NCI-H1417 treated with DMSO at 0.1 percent for 48 hours (cell line): ENCODE data around the gene SORCS2.

Source experiments
- DNase-seq: peaks from one replicate; lab custom pipeline; 2025; lab: John Stamatoyannopoulos, UW

SORCS2 gene

GRCh38 chr4:7780751-7781348 is 588.5 kb downstream of the SORCS2 start:
- DNase-seq = no peak

- no peak for DNase-seq
These were observed 589.0 kb downstream of the SORCS2 start for GRCh38 chr4:7781366-7781765.

- no peak for DNase-seq
These were observed 589.7 kb downstream of the SORCS2 start for GRCh38 chr4:7781993-7782392.

GRCh38 chr4:7782783-7783182 is 590.4 kb downstream of the SORCS2 start:
- DNase-seq = no peak

- DNase-seq = no peak
These were observed 591.2 kb downstream of the SORCS2 start for GRCh38 chr4:7783541-7783940.

- DNase-seq = no peak
These were observed 592.0 kb downstream of the SORCS2 start for GRCh38 chr4:7784131-7784870.

GRCh38 chr4:7785017-7785416 is 592.7 kb downstream of the SORCS2 start:
- no peak for DNase-seq

GRCh38 chr4:7786040-7786439 is 593.7 kb downstream of the SORCS2 start:
- no peak for DNase-seq

- no peak for DNase-seq
These were observed 594.2 kb downstream of the SORCS2 start for GRCh38 chr4:7786517-7786916.

GRCh38 chr4:7787067-7787466 is 594.7 kb downstream of the SORCS2 start:
- DNase-seq = no peak

- no peak for DNase-seq
These were observed 595.4 kb downstream of the SORCS2 start for GRCh38 chr4:7787681-7788141.

- DNase-seq = no peak
These were observed 595.9 kb downstream of the SORCS2 start for GRCh38 chr4:7788193-7788592.

GRCh38 chr4:7788694-7789425 is 596.5 kb downstream of the SORCS2 start:
- no peak for DNase-seq

GRCh38 chr4:7790023-7790422 is 597.7 kb downstream of the SORCS2 start:
- no peak for DNase-seq

GRCh38 chr4:7790999-7791398 is 598.7 kb downstream of the SORCS2 start:
- DNase-seq = no peak
